GM18868 (cell line): ENCODE data around the gene OCA2.

Experiments used
- ATAC-seq: cut with Tn5 transposase; IDR thresholded peaks from one replicate; pipeline ENCODE4 v1.9.1; 2021; ENCODE audit warnings: mild to moderate bottlenecking, moderate library complexity; ENCODE audit not compliant: unreplicated experiment

Gene OCA2

DNA sequence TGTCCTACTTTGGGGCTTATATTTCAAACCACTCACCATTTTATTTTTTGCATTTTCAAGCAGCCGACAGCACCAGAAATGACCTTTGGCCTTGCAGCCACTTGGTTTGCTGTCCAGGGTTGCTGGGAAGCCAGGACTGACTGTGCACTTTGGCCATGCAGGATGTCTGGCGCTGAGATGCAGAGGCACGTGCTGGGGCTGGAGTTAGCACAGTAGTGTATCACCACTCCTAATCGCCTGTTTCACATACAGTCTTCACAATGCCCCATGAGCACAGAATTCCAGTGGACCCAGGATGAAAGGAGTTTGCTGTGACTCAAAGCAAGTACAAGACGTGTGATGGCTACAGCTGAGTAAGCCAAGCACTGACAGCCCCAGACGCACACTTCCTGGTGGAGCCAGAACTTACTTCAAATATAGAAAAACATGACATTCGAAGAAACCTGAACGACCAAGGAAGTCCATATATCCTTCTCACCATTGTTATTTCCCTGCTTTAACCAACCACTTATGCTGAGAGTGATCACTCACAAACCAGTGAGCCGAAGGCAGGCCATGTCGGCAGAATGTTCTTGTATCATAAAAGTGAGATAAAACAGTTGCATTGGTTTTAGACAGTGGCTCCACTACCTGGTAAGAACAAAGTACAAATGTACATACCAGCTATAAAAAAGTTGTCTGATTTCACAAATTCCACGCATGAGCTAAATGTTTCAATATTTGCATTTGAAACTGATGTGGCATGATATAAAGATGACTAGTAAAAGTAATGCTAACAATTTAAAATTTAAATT is 16.0 kb downstream of the OCA2 start:
- no peak for ATAC-seq

DNA sequence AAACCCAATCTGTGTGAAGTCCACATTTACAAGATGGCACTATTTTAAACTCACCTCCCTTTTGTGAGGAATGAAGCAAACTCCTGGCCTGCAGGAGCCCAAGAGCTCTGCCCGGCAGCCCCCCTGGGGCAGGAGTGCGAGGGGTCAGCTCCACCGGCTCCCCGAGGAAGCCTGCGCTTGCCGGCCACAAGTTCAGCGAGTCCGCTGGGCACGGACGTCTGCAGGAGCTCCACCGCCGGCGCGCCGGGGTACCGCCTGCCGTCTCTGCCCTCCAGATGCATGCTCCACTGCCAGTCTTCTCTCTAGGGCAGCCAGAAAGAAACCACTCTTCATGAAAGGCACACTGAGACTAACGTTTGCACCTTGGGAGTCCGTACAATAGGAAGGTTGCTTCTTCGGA is 17.5 kb downstream of the OCA2 start:
- ATAC-seq = no peak

GRCh38 chr15:28080386-28080785 is 18.7 kb downstream of the OCA2 start:
- no peak for ATAC-seq

DNA sequence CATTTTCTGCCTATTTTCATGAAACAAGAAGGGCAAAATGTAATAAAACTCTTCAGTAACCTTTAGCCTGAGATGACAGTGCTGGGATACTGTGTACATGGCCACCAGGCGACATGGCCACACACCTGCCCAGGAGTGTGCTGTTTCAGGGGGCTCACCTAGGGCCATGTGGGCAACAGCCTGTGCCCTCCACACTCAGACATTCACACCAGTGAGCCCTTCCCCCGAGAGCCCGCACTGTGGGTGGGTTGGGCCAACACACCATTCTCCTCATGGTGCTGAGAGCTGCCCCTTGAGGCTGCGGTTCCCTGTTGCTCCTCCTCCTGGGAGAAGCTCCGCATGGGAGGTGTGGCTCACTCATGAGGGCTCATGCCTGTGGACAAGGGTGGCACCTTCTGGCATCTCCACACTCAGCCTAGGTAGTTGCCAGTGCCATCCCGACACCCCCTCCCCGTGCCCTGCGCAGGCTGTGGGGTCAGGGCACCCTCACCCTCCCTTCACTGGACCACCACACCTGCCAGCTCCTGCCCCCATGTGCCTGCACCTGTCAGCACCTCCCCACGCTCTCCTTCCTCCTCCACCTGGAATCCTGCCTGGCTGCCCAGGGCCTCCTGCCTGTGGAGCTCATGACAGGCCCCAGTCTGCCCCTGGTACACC is 19.7 kb downstream of the OCA2 start:
- ATAC-seq = no peak

DNA sequence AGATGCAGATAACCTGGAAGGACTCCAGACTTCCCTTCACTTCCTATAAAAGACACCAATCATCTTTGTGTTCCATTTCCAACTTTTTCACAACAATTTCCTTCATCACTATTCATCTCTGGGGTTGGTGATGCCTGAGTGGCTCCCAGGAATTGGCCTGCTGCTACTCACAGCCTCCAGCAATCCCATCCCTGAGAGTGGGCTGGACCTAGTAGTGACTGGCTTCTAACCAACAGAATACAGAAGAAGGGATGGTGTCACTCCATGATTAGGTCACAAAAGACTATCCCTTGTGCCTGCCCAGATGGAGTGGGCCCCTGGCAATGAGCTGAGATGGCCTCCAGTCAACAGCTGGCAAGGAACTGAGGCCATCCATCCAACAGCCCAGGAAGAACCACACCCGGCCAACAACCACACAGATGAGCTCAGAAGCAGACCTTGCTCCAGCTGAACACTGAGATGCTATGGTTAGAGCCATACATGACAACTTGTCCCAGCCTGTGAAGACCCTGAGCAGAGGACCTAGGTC is 20.9 kb downstream of the OCA2 start:
- no peak for ATAC-seq

GRCh38 chr15:28075573-28075972 is 23.5 kb downstream of the OCA2 start:
- no peak for ATAC-seq

GRCh38 chr15:28068930-28069329 is 30.2 kb downstream of the OCA2 start:
- no peak for ATAC-seq

DNA sequence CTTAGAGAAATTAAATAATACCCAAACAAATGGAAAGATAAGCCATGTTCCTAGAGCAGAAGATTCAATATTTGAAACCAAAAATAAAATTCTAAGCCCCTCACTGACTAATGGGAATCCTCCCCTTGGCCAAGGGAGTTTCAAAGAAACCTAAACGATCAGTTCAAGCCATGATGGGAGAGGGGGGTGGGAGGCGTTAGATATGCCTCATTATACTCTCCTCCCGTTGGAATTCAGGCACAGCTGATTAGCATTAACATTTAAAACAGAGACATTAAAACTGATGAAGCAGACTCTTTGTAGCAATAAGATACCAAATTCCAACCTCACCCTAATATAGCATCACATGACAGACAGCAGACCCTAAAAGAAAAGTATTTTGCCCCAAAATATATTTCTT is 32.9 kb downstream of the OCA2 start:
- ATAC-seq = no peak

DNA sequence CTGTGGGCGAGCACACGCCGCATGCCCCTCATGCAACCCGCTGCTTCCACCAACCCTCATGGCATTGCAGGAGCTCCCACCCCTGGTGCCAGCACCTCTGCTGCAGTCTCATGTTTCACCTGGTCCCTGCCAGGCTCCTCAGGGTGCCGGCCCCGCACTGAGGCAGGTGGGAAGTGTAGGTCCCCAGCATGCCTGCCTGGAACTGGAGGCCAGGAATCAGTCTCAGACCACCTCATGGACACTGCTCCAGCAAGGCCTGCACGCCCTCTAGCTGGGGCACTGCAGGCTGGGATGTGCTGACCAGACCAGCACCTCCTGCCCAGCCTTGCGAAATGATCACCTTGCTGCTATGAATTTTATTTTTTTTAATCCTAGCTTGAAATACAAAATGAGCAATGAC is 39.1 kb downstream of the OCA2 start:
- ATAC-seq = no peak

GRCh38 chr15:28058082-28058481 is 41.0 kb downstream of the OCA2 start:
- no peak for ATAC-seq

DNA sequence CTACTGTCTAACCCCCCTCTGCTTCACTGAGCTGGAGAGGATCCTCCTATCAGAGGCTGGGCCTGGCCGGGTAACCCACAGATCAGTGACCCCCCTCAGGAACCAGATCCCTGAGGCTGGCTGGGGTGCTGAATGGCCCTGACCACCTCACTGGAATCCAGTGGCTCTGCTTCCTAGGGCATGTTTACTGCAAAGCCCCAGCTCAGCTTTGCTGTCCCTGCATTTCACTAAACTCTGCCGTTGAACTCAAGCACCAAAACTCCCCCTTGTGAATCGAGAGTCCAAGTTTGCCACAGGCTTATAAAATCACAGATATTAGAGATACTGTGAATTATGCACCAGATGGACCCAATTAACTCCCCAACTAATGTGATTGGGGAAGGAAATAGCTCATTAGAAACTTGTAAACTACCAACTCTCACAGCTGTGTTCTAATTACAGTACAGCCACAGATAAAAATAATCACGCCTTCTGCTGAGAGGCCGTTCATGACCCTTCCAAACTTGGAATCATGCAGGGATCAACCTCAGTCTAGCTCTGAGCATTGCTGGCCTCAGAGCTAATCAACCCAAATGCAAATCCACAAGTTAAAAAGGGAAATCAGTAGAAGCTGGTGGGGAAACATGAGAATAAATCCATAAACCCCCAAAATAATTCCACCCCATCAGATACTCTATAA is 47.0 kb downstream of the OCA2 start:
- ATAC-seq = no peak

GRCh38 chr15:28049581-28049980 is 49.5 kb downstream of the OCA2 start:
- ATAC-seq = no peak

DNA sequence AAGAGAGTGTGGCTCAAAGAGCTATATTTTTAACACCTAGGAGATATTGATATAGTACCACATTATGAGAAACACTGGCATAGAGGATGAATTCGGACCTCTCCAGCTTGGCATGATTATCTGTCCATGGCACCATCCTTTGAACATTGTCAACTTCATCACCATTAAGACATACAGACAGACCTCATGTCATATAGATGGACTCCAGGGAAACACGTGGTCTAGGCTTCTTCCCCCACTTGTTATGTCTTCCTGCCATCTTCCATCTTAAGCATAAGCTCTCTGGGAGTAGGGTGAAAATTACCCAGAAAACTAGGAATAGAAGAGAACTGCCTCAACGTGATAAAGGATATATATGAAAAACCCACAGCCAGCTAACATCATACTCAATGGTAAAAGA is 51.8 kb downstream of the OCA2 start:
- ATAC-seq = no peak

DNA sequence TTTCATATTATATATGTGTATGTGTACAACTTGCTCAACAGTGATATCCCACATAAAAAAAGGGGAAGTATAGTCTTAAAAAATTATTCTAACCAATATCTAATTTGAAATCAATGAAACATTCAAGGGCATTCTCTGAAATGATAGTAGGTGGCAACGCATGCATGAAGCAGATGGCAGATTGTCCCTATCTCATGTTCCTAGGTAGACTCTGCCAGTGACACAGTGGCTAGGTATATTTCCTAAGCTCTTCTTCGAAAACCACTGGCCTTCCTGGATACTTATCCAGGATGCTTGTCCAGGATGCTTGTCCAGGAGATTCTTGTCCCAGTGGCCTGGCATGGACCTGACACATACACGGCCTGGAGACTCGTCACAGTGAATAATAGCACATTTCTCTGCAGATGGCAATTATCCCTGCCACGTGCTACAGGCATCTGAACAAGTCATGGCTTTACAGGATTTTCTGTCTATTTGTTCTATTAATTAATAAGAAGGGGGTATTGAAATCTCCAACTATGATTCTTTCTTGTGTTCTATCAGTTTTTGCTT is 54.9 kb downstream of the OCA2 start:
- ATAC-seq = no peak

DNA sequence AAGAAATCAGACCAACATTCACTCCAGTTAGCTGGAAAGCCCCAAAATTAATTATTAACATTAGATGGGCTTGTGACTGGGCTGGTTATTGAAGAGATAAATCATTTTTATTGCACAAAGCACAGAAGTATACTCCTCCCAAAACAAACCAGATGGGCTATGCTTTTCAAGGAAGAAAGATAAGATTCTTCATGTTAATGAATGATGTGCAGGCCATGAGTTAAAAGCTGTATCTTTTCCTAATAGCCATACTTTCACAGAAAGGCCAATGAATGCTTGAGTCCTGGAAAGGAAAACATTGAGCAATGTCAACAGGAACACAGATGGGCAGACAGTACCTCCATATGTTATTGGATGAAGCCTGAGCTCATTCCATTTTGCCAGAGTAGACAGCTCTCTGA is 55.4 kb downstream of the OCA2 start:
- ATAC-seq = no peak

DNA sequence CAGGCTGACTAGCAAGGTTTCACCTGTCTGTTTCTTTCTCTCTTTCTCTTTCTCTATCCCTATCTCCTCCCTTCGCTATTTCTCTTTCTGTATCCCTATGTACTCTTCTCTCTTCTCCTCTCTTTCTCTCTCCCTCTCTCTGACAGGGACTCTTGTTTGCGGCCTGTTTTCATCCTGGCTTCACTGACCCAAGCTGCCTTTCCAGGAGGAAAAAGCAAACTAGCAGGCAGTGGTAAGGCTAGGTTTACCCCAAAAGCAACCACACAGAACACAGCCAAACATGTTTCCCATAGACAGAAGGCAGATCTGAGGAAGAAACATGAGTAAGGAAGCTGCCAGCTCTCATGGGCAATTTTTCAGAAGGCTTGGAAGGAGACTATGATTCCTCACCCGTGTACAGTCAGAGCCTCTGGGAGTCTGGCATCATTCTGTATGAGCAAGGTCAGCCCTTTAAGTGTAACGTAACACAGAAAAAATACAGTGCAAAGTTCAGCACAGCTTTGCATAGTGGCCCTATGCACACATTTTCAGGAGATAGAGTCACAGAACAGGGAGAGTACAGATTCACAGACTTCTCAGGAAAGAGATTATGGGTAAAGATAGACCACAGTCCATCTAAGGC is 61.0 kb downstream of the OCA2 start:
- ATAC-seq = no peak

DNA sequence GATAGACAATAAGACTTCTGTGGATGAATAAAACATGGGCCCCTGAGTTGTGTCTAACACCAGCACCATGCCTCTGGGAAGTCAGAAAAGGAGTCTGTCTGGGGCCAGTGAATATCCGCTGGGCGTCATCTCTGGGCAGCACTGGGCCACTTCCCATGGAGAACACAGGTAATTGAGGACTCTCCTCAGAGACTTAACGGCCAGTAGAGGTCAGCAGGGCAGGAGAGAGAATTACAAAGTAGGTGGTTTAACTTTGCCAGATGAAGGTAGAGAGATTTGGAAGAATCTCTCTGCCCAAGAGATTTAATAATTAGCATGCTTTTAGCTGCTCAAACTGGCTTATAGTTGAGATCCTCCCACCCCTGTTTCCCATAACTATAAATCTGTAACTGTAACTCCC is 65.7 kb downstream of the OCA2 start:
- ATAC-seq = no peak

GRCh38 chr15:28030801-28031200 is 68.3 kb downstream of the OCA2 start:
- no peak for ATAC-seq

- no peak for ATAC-seq
Observed at GRCh38 chr15:28027714-28028076, 71.4 kb downstream of the OCA2 start.

- no peak for ATAC-seq
Observed at GRCh38 chr15:28026764-28027713, 72.1 kb downstream of the OCA2 start.
